ENCODE results near the gene COL8A2. TPM values are rescaled to one million over a fixed set of nuclear protein-coding genes. Genes with fewer than 3 reads are reported as not detected.

COL8A2 gene
- total RNA-seq, 1 experiment from 2014 or later, result 0.08 TPM

DNA sequence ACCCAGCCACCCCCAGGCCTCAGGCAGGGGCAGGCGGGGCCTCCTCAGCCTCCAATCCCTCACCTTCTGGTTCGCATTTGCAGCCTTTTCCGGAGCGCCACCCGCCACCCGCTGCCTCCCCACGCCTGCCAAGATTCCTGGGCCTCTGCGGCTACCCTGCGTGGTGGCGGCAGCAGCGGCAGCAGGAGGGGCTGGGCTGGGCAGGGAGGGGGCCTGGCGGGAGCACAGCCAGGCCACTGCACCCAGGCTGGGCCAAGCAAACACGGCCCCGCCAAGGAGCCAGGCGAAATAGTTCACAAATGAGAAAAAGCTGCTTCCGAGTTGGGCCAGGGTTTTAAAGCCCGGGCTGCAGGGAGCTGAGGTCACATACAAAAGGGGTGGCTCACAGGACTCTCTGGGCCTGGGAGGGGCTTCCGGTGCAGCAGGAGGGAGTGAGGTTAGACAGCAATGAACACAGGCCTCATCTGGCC lies 9.8 kb downstream of the COL8A2 start:
- DNase-seq (ENCODE audit: low spot score), result peak; percentile 73

DNA sequence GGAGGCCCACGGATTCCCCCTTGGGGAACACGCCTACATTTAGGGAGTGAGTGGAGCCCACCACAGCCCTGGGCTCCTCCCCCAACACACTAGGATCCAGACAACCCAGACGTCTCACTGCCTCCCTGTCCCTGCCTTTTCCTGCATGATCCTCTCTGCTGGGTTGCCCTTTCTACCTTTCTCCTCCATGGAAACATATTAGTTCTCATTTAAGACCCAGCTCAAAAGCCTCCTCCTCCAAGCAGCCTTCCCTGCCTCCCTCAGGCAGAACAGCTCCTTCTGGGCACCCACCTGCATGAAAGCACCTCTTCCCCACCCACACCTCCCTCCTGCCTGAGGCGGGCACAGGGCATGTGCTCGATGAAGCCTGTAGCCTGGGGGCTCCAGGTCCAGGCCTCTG lies 10.7 kb downstream of the COL8A2 start:
- no peak for DNase-seq (ENCODE audit: low spot score)

GRCh38 chr1:36112823-36113222 lies 12.2 kb downstream of the COL8A2 start:
- DNase-seq (ENCODE audit: low spot score), result no peak

- DNase-seq (ENCODE audit: low spot score), result no peak
Measured at GRCh38 chr1:36111151-36111550, 13.9 kb downstream of the COL8A2 start.

GRCh38 chr1:36109041-36109679 lies 15.9 kb downstream of the COL8A2 start:
- DNase-seq (ENCODE audit: low spot score), result peak; percentile 80

DNA sequence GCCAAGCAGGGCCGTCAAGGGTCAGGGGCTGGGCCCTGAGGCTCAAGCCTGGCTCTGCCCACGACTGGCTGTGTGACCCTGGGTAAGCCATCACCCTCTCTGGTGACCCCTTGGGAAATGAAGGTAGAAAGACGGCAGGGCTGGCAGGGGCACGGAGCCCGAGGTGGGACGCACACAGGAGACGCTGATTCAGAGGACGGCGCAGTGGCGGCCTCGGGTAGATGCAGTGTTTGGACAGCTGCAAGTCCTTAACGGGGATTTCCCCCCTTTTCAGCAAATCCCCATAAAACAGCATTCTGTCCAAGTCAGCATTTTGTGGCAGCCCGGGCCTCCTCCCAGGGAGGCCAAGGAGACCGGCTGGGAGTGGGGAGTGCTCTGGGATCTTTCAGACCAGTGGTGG lies 16.7 kb downstream of the COL8A2 start:
- DNase-seq (ENCODE audit: low spot score), result no peak

- no peak for DNase-seq (ENCODE audit: low spot score)
Measured at GRCh38 chr1:36107394-36107793, 17.6 kb downstream of the COL8A2 start.

DNA sequence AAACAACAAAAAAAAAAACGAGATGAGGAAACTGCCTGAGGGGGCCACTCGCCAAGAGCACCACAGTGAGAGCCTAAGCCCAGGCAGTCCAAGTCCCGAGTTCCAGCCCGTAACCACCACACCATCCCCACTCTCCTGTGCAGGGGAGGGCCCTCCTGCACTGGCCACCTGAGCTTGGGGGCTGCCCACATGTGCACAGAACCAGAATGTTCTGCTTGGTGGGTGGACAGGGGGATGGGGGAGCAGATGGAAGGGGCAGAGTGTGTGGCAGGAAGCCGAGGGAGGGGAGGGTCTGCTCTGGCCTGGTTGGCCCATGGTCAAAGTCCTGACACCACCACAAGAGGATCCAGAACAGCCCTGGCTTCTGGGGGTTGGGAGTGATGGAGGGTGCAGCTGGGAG lies 18.8 kb downstream of the COL8A2 start:
- DNase-seq (ENCODE audit: low spot score), result no peak

GRCh38 chr1:36101546-36101945 lies 23.5 kb downstream of the COL8A2 start:
- no peak for DNase-seq (ENCODE audit: low spot score)

DNA sequence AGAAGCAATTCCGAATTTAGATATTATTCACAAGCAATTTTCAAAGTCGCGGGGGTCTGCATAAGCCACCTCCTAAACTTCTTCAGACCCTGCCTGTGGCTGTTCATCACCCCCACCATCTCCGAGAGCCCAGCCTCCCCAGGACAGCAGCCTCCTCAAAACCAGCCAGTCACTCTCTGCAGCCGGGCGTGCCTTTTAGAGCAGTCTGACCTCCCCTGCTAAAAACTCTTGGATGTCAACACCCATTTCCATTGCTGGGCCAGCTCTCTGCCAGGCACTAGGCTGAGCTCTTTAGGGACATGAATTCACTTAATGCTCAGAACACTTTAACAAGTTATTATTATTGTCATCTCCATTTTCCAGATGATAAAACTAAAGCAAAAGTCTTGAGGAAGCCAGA lies 24.6 kb downstream of the COL8A2 start:
- no peak for DNase-seq (ENCODE audit: low spot score)

DNA sequence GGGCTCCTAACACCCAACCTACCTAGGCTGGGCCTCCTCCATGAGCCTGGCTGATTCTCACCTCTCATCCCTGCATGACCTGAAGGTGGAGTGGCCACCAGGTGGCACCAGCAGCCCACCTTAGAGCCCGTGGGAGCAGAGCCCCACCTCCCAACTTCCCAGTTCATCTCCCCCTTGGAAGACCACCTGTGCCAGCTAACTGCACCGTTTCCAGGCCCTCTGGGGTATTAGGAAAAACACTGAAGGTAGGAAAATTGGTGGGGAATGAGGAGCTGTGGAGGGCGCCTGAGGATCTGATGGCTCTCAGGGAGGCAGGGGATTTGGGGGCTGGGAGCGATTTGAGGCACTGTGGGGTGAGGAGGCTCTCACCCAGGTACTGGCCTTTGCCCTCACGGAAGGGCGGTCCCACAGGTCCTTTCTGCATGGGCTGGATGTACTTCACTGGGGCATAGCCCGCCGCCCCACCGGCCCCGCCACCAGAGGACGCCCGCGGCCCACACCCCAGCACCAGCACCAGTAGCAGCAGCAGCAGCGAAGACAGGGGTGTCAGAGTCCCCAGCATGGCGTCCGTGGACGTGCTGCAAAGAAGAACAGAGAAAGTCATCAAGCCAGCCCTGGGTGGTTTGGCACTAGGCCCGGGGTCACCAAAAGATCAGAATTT lies 25.2 kb downstream of the COL8A2 start:
- DNase-seq (ENCODE audit: low spot score), result peak; percentile 58

- DNase-seq (ENCODE audit: low spot score), result no peak
Measured at GRCh38 chr1:36098650-36099365, 26.2 kb downstream of the COL8A2 start.

DNA sequence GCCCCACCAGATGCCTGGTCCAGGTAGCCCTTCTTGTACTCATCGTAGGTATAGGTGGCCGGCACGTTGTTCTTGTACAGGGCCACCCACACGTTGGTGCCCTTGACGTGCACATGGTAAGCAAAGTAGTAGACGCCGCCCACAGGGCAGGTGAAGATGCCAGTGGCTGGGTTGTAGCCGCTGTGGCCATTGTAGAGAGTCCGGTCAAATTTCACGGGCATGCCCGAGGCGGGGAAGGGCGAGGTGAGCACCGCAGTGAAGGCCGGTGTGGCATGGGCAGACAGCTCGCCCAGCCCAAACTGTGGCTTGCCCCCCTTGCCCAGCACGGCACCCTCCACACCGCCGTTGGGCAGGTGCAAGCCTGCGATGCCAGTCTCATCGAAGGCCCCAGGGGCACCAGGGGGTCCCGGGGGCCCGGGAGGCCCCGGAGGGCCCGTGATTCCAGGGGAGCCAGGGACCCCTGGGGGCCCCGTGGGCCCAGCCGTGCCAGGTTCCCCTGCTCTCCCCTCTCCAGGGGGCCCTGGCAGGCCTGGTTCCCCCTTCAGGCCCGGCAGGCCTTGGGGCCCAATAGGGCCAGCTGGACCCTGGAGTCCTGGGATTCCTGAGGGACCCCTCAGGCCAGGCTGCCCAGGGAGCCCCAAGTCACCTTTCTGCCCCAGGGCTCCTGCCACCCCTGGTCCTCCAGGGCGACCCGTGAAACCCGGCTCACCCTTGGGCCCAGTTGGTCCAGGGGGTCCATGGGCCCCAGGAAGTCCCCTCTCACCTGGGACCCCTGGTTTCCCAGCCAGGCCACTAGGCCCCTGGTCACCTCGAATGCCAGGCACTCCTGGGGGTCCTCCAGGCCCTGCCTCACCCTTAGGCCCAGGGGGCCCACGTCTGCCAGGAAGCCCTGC lies 27.1 kb downstream of the COL8A2 start:
- DNase-seq (ENCODE audit: low spot score), result no peak

GRCh38 chr1:36096500-36097432 lies 28.3 kb downstream of the COL8A2 start:
- DNase-seq (ENCODE audit: low spot score), result no peak

GRCh38 chr1:36095760-36096405 lies 29.1 kb downstream of the COL8A2 start:
- DNase-seq (ENCODE audit: low spot score), result no peak

DNA sequence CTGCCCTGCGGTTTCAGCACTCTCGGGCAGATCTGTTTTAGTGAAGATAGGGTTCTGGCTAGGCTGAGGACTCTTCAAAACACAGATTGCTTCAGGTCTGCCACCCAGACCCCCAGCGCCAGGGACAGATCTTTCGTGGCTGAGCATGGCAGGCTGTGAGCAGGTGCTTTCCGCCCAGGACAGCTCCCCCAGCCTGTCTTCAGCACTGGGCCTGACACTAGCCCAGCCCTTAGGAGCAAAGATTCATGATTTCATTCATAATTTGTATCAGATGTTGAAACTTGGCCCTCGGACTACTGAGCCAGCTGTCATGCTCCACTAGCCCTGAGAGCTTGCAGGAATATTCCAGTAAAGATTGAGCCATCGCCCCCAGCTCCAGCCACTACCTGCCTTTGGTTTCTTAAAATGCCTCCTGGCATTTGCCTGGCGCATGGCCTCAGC lies 30.4 kb downstream of the COL8A2 start:
- DNase-seq (ENCODE audit: low spot score), result no peak

GRCh38 chr1:36093929-36094328 lies 31.1 kb downstream of the COL8A2 start:
- DNase-seq (ENCODE audit: low spot score), result no peak

- no peak for DNase-seq (ENCODE audit: low spot score)
Measured at GRCh38 chr1:36093226-36093625, 31.8 kb downstream of the COL8A2 start.

DNA sequence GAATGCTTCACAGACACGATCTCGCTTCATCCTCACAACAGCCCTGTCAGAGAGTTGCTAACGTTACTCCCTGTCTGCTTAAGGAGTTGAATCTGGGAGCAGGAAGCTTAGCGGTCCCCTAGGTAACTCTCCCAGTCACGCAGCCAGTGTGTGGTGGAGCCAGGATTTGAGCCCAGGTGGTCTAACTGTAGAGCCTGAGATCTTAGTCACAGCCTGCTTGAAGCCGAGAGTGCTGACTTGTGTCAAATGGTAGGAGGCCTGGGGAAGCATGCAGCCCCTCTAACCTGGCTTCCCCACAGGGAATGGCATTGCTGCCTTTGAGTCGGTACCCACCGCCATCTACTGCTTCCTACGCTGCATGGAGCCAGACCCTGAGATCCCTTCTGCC lies 32.2 kb downstream of the COL8A2 start:
- no peak for DNase-seq (ENCODE audit: low spot score)

DNA sequence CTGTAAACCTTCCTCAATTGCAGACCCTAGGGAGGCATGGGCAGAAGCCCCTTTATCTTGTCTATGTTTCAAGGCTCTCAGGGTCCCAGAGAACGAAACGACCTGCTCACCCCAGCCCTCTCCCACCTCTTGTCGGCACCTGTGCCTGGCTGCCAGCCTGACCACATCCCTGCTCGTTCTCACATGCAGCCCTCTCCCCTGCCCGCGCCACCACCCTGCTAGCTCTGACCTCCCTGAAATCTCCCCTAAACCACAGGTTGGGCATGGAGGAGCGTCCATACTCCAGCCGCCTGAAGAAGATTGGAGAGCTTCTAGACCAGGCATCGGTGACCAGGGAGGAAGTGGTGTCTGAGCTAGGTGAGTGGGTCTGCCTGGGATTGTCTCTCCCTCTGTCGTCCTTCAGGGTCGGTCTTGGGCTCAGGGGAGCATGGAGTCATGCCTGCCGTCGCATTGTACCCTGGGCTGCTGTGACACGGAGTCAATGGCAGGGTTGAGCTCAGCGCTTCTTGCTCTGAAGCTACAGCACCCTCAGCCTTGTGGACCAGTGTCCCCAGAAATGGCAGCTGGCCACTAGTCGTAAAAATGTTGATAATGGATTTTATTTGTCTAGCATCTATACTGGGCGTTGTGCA lies 32.7 kb downstream of the COL8A2 start:
- DNase-seq (ENCODE audit: low spot score), result no peak

Measured in H4 (cell line).